Measurements from ENCODE around the gene ZNF486.
A peak's percentile ranks its signal among the peaks of the same experiment; 100 is the strongest.
"Not testable (repeated sequence)": the region's sequence is repeated elsewhere in the genome, so short reads cannot be mapped to it uniquely, and the experiment has no call there.

Gene ZNF486

GRCh38 chr19:20167020-20167644 is at the start of gene ZNF486:
Gene ZNF486 (plus strand): TSS chr19:20167214. CDS start chr19:20167331, 117 bp downstream.
- no peak for DNase-seq

- not testable (repeated sequence) for DNase-seq
Measured at GRCh38 chr19:20118064-20118839, 48.8 kb upstream of the ZNF486 start.

GRCh38 chr19:20124879-20125278 is 42.1 kb upstream of the ZNF486 start:
- DNase-seq: no peak

- DNase-seq: not testable (repeated sequence)
Measured at GRCh38 chr19:20132933-20133332, 34.1 kb upstream of the ZNF486 start.

GRCh38 chr19:20137714-20138113 is 29.3 kb upstream of the ZNF486 start:
- DNase-seq: not testable (repeated sequence)

- no peak for DNase-seq
Measured at GRCh38 chr19:20151617-20152145, 15.3 kb upstream of the ZNF486 start.

- DNase-seq: not testable (repeated sequence)
Measured at GRCh38 chr19:20152506-20152905, 14.5 kb upstream of the ZNF486 start.

- no peak for DNase-seq
Measured at GRCh38 chr19:20153281-20153680, 13.7 kb upstream of the ZNF486 start.

- no peak for DNase-seq
Measured at GRCh38 chr19:20154636-20155035, 12.4 kb upstream of the ZNF486 start.

- DNase-seq: no peak
Measured at GRCh38 chr19:20162821-20163220, 4.2 kb upstream of the ZNF486 start.

GRCh38 chr19:20164456-20164855 is 2.6 kb upstream of the ZNF486 start:
- DNase-seq: no peak

- no peak for DNase-seq
Measured at GRCh38 chr19:20165971-20166592, 932 bp upstream of the ZNF486 start.

GRCh38 chr19:20167651-20168122 is 673 bp downstream of the ZNF486 start:
- no peak for DNase-seq

GRCh38 chr19:20171285-20171684 is 4.3 kb downstream of the ZNF486 start:
- DNase-seq: no peak

GRCh38 chr19:20175848-20176247 is 8.8 kb downstream of the ZNF486 start:
- DNase-seq: not testable (repeated sequence)

- DNase-seq: not testable (repeated sequence)
Measured at GRCh38 chr19:20179956-20180355, 12.9 kb downstream of the ZNF486 start.

GRCh38 chr19:20182222-20182785 is 15.3 kb downstream of the ZNF486 start:
- peak; percentile 61 for DNase-seq

- DNase-seq: no peak
Measured at GRCh38 chr19:20186174-20186573, 19.2 kb downstream of the ZNF486 start.

- no peak for DNase-seq
Measured at GRCh38 chr19:20197747-20198146, 30.7 kb downstream of the ZNF486 start.

- no peak for DNase-seq
Measured at GRCh38 chr19:20209051-20209450, 42.0 kb downstream of the ZNF486 start.

- not testable (repeated sequence) for DNase-seq
Measured at GRCh38 chr19:20214366-20214765, 47.4 kb downstream of the ZNF486 start.

GRCh38 chr19:20221605-20222004 is 54.6 kb downstream of the ZNF486 start:
- DNase-seq: not testable (repeated sequence)

- no peak for DNase-seq
Measured at GRCh38 chr19:20233105-20233504, 66.1 kb downstream of the ZNF486 start.

All from NCI-H1417 treated with DMSO at 0.1 percent for 48 hours (cell line).